Activated CD8-positive, alpha-beta T cell treated with anti-CD3 and anti-CD28 coated beads for 36 hours (primary cell): ENCODE data around the gene TAF3. TPM values are rescaled to one million over a fixed set of nuclear protein-coding genes. Genes with fewer than 3 reads are reported as not detected.

Experiments used
- ATAC-seq: fragments of 200-7000 bp; cut with Tn5 transposase; one replicate; pipeline ENCODE4 v1.10.0; 2021; ENCODE audit warnings: mild to moderate bottlenecking, moderate library complexity
- CTCF ChIA-PET: fragments of 350-600 bp; sonication (Branson Sonifier 250); formaldehyde crosslinking; loops from one replicate; lab custom pipeline; 2021; ENCODE audit warnings: antibody characterized with exemption; lab: Charles Lee
- POLR2A ChIA-PET: fragments of 350-600 bp; sonication (Branson Sonifier 250); formaldehyde crosslinking; loops from one replicate; lab custom pipeline; 2021; ENCODE audit warnings: antibody characterized with exemption; lab: Charles Lee
- DNase-seq: peaks from one replicate; pipeline ENCODE4 v3.0.0-alpha.2; 2020
- H3K27ac Mint-ChIP-seq: one replicate; pipeline ENCODE4 v1.8.0; 2021; ENCODE audit warnings: mild to moderate bottlenecking, mixed read lengths
- H3K27me3 Mint-ChIP-seq: one replicate; pipeline ENCODE4 v1.8.0; 2021; ENCODE audit warnings: mixed read lengths
- H3K36me3 Mint-ChIP-seq: one replicate; pipeline ENCODE4 v1.8.0; 2021; ENCODE audit warnings: low read depth, mixed read lengths
- H3K4me1 Mint-ChIP-seq: one replicate; pipeline ENCODE4 v1.8.0; 2021; ENCODE audit warnings: low read depth, mixed read lengths
- H3K4me3 Mint-ChIP-seq: one replicate; pipeline ENCODE4 v1.8.0; 2021; ENCODE audit warnings: mild to moderate bottlenecking, moderate library complexity, mixed read lengths
- H3K9me3 Mint-ChIP-seq: one replicate; pipeline ENCODE4 v1.8.0; 2021; ENCODE audit warnings: mixed read lengths
- intact Hi-C: fragments of 100-400 bp; cut with micrococcal nuclease; formaldehyde crosslinking; loops from one replicate; pipeline ENCODE4 v1.10.0; 2022
- total RNA-seq, 2 experiments: library from RNA; stranded (reverse); gene quantifications; one replicate each; pipeline ENCODE4 v1.2.3, GENCODE V29; 2021
- TF ChIP-seq, protein P1 (sequence below): fragments of 200-600 bp; IDR thresholded peaks from one replicate; pipeline ENCODE4 v1.8.0; 2022; ENCODE audit warnings: antibody characterized with exemption, mild to moderate bottlenecking

Gene TAF3
- total RNA-seq, 2 experiments from 2014 or later, result 12.5 to 12.7 TPM

DNA sequence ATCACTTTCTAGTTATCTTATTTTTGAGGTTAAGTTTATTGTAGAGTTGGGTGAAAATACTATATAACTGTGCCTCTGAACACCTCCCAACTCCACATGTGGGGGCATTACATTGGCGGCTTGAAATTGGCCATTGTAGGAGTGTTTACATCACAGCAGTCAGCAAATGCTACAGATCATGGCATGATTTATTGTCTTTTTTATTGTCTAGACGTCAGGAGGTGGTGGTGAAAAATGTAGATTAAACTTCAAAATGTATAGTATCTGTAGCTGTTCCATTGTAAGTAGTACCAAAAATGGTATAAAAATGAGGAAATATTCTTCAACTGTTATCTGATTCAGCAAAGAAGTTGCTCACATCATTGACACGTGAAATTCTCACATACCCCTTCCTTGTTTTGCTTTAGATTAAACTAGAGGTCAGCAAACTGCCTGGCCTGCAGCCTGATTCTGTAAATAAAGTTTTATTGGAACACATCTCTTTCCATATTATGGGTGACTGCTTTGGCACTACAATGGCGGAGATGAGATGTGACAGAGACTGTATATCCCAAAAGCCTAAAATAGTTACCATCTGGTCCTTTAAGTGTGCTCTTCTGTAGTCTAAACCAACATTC is 35.0 kb downstream of the TAF3 start:
- no peak overlapping the region for H3K27ac Mint-ChIP-seq
- ATAC-seq (no peak), DNase-seq (no peak)
- peaks cover 7% of the 10 kb centered on the region for H3K36me3 Mint-ChIP-seq
- H3K27me3 Mint-ChIP-seq, result no peaks in the 10 kb centered on the region
- no peaks in the 10 kb centered on the region for H3K9me3 Mint-ChIP-seq
- CTCF ChIA-PET, result no interaction called here
- peaks cover 10% of the 10 kb centered on the region for H3K4me1 Mint-ChIP-seq
- no peak overlapping the region for H3K4me3 Mint-ChIP-seq
- TF ChIP-seq, protein P1, sequence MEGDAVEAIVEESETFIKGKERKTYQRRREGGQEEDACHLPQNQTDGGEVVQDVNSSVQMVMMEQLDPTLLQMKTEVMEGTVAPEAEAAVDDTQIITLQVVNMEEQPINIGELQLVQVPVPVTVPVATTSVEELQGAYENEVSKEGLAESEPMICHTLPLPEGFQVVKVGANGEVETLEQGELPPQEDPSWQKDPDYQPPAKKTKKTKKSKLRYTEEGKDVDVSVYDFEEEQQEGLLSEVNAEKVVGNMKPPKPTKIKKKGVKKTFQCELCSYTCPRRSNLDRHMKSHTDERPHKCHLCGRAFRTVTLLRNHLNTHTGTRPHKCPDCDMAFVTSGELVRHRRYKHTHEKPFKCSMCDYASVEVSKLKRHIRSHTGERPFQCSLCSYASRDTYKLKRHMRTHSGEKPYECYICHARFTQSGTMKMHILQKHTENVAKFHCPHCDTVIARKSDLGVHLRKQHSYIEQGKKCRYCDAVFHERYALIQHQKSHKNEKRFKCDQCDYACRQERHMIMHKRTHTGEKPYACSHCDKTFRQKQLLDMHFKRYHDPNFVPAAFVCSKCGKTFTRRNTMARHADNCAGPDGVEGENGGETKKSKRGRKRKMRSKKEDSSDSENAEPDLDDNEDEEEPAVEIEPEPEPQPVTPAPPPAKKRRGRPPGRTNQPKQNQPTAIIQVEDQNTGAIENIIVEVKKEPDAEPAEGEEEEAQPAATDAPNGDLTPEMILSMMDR, result no peak
- POLR2A ChIA-PET, result no interaction called here
- intact Hi-C loops, result no loop called here

DNA sequence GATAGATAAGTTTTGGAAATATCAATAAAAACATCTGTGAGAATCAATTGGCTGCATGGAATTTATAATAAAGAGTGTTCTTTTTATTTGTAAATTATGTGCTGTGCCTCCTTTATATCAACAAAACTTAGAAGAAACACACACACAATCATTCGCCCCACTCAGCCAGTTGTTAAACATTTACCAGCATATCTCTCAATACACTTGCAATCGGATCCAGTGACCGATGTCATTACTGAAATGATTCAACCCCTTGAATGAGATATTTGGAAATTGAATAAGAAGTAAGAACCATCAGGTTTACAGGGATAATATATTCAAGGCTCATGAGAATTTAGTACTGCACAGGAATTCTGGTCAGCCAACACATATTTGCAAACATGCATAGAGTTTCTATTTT is 35.6 kb downstream of the TAF3 start:
- TF ChIP-seq, protein P1, result no peak
- DNase-seq (no peak), ATAC-seq (no peak)
- peaks cover 10% of the 10 kb centered on the region for H3K36me3 Mint-ChIP-seq
- H3K27me3 Mint-ChIP-seq, result no peaks in the 10 kb centered on the region
- H3K9me3 Mint-ChIP-seq, result no peaks in the 10 kb centered on the region
- ChIA-PET CTCF (no interaction called here), POLR2A (no interaction called here)
- H3K27ac Mint-ChIP-seq, result no peak overlapping the region
- no peak overlapping the region for H3K4me3 Mint-ChIP-seq
- intact Hi-C loops, result no loop called here
- peaks cover 9% of the 10 kb centered on the region for H3K4me1 Mint-ChIP-seq

DNA sequence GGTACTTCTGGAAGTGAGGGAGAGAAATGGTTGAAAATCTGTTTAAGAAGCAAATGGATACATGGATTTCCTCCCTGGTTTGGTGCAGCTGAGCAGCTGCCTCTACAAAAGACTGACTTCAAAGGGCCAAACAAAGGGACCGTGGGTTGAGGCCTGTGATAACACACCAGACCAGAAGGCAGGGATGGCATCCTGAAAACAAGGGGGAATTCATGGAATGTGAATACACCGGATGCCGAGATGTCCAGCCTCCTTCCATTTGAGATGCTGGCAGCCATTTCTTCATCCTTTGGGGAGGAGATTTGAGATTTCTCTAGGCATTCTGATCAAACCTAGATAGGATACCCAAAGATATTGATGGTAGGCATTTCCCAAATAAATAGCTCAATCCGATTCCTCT is 36.9 kb downstream of the TAF3 start:
- Mint-ChIP-seq H3K27ac (no peak overlapping the region), H3K4me3 (no peak overlapping the region), H3K27me3 (no peaks in the 10 kb centered on the region), H3K4me1 (peaks cover 9% of the 10 kb centered on the region), H3K9me3 (peaks cover 6% of the 10 kb centered on the region), H3K36me3 (peaks cover 18% of the 10 kb centered on the region)
- intact Hi-C loops, result no loop called here
- POLR2A ChIA-PET, result interaction anchor here (0.7 to 1.0 kb wide), 2 partner anchors 20 to 37 kb away, joined by 3 read pairs; partner anchors contain the start of gene TAF3
- DNase-seq (no peak), ATAC-seq (no peak)
- TF ChIP-seq, protein P1, result no peak
- CTCF ChIA-PET, result no interaction called here

DNA sequence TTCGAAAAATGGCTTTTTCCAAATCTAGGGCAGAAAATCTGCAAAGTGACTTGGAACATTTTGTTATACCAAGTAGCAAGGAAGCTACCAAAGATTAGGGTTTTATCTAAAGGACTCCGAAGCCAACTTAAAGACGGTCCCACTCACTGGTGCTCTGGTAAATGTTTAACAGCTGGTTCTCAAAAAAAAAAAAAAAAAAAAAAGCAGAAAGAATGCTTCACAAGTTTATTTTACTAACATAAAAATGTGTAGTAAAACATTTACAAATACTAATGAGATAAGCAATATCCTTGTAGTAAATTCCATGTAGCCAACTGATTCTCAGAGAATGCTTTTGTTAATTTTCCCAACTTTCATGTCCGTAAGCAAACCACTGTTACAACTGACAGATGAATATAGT is 38.4 kb downstream of the TAF3 start:
- Mint-ChIP-seq H3K36me3 (peaks cover 21% of the 10 kb centered on the region), H3K9me3 (peaks cover 11% of the 10 kb centered on the region), H3K27me3 (no peaks in the 10 kb centered on the region), H3K4me1 (peaks cover 9% of the 10 kb centered on the region), H3K4me3 (no peak overlapping the region), H3K27ac (no peak overlapping the region)
- DNase-seq, result no peak
- TF ChIP-seq, protein P1, result no peak
- no peak for ATAC-seq
- CTCF ChIA-PET, result no interaction called here
- intact Hi-C loops, result no loop called here
- POLR2A ChIA-PET, result no interaction called here

DNA sequence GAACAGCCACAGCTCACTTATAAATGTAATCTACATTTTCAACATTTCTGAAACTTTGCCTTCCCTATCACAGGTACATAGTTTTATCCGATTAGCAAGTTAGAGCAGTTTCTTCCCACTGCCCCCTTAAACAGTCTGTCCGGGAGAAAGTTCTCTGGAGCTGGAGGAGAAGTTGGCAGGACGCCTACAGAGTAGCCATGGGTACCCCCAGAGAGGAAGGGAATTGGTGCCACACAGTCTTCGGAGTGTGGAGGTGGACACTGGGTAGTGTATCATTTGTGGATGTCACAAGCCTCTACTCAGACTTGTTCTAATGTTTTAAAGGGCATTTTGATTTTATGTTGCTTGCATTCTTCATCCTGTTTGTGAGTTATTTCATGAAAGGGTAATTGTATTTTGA is 39.0 kb downstream of the TAF3 start:
- Mint-ChIP-seq H3K4me1 (peaks cover 9% of the 10 kb centered on the region), H3K27ac (no peak overlapping the region), H3K9me3 (peaks cover 17% of the 10 kb centered on the region), H3K4me3 (no peak overlapping the region), H3K27me3 (no peaks in the 10 kb centered on the region), H3K36me3 (peaks cover 27% of the 10 kb centered on the region)
- ATAC-seq (no peak), DNase-seq (no peak)
- ChIA-PET POLR2A (no interaction called here), CTCF (no interaction called here)
- TF ChIP-seq, protein P1, result no peak
- intact Hi-C loops, result no loop called here
